Measurements from ENCODE around the gene BEAN1. TPM values are rescaled to one million over a fixed set of nuclear protein-coding genes. Genes with fewer than 3 reads are reported as not detected.
"Not testable (repeated sequence)": the region's sequence is repeated elsewhere in the genome, so short reads cannot be mapped to it uniquely, and the experiment has no call there.

The BEAN1 gene
- total RNA-seq, 1 experiment from 2014 or later = not detected

DNA sequence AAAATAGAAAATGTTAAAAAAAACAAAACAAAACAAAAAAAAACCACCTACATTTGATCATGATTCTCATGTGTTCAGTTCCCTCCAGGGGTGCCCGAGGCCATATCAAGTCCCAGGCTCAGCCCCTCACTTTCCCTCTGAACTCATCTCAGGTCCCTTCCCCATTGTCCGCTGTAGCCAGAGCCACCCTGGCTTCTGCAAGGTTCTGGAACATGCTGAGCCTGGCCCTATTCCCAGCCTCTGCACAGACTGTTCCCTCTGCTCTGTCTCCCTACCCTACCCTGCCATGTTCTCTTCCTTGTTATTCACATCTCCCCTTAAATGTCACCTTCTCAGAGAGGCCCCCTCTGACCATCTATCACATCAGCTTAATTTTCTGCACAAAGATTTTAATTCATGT is 75.9 kb downstream of the BEAN1 start:
- no peak for DNase-seq (ENCODE audit: low read depth)

DNA sequence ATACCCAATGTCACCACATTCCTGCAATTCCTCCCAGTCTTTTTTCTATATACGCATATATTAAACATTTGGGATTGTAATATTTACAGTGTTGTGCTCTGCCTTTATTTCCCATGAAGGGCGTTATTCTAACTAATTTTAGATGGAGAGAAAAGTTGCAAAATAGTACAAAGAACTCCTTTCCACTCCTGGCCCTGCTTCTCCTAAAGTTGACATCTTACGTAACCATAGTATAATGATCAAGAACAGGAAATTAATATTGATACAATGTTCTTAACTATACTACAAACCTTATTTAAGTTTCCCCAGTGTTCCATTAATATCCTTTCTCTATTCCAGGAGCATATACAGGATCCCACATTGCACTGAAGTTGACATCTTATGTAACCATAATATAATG is 76.5 kb downstream of the BEAN1 start:
- no peak for DNase-seq (ENCODE audit: low read depth)

DNA sequence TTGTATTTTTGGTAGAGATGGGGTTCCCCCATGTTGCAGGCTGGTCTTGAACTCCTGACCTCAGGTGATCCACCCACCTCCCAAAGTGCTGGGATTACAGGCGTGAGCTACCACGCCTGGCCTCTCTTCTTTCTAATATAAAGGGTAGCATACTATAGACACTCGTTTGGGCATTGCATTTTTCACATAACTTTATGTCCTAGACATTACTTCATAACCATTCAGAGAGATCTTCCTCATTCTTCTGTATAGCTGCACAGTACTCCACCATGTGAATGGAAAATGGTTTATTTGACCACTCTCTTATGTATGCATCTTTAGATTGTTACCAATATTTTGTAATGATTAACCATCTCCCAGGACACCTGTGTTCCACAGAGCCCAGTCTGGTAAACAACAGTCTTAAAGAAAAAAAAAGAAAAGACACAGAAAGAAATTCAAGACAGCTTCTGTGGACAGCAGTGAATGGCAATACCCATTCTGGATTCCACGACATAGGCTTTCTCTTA is 80.7 kb downstream of the BEAN1 start:
- DNase-seq (ENCODE audit: low read depth) = no peak

DNA sequence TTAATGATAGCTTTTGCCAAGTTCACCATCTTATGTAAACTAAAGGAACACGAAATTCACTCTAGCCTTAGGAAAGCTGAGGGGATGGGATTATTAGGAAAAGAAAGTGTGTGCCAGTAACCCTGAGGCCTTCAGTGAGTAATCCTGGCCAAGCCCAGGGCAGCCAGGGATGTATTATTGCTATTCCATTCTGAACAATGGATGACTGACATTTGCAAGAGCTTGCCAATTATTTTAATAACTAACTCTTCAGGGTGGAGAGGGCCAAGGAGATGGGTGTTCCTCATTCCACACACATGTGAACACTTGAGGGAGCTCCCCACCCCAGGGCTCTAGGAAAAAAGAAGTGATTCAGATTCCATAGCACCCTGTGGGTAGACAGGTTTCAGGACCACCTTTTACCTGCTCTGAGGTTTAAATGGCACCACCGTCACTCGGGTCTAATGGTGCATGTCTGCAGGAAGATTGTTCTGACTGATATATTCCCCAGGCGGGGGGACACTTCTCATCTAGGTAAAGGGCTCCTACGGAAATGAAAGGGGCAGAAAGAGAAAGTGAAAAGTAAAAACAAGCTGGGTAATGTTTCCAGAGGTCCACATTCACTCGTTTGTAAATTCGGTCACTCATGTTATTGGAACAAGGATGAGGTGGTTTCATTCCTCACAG is 81.3 kb downstream of the BEAN1 start:
- DNase-seq (ENCODE audit: low read depth) = peak; percentile 28

DNA sequence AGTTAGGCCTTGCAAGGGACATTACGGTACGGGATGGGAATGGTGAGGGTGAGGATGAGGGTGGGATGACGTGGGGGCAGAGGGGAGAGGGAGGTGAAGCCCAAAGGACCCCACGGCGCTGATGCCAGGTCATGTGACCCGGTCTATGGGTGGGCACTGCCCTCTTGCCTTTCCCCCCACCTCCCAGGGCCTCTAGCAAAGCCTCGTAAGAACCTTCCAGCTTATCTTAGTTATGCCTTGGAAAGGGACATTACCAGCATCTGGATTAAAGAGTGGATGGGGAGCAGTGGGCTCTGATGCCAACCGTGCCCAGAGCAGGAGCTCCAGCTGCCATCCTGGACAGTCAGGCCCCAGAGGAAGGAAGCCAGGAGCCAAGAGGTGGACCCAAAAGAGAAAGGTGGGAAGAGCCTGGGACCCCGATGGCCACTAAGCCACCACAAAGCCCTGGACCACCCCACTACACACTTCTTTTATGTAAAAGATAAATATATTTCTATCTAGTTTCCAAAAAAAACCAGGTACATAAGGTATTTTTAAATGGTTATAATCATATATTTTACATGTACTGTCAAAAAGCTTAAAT is 81.9 kb downstream of the BEAN1 start:
- no peak for DNase-seq (ENCODE audit: low read depth)

DNA sequence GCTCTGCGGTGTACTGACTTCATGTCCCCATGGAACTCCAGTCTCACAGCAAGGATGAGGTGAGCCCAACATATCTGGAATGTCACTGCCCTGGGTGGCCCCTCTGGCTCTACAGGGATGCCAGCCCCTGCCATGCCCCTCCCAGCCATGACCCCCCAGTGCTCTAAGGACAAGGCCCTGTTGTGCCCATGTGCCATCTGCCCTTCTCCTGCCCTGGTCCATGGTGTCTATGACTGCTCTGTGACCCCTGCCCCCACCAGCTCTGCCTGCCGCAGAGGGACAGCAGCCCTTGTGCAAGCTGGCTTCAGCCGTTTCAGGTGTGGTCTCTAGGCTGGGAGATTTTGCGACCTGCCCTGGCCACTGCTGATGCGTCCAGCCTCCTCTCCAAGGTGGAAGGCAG is 82.5 kb downstream of the BEAN1 start:
- no peak for DNase-seq (ENCODE audit: low read depth)

DNA sequence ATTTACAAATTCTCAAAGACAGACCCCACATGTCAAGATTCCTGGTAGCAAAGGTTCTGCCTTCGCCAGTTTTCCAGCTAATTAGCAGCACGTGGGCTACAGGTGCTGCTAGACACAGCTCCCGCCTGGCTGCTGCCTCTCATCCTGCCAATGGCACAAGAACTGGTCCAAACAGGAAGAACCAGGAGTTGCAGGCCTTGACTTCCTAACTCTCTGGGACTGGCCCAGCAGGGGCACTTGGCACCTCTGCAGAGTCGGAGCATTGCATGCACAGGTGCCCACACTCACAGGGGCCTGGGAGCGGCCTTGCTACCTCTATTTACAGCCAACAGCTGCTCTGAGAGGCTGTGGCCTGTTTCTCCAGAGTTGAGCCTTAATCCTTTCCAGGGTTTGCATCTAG is 83.2 kb downstream of the BEAN1 start:
- DNase-seq (ENCODE audit: low read depth) = no peak

DNA sequence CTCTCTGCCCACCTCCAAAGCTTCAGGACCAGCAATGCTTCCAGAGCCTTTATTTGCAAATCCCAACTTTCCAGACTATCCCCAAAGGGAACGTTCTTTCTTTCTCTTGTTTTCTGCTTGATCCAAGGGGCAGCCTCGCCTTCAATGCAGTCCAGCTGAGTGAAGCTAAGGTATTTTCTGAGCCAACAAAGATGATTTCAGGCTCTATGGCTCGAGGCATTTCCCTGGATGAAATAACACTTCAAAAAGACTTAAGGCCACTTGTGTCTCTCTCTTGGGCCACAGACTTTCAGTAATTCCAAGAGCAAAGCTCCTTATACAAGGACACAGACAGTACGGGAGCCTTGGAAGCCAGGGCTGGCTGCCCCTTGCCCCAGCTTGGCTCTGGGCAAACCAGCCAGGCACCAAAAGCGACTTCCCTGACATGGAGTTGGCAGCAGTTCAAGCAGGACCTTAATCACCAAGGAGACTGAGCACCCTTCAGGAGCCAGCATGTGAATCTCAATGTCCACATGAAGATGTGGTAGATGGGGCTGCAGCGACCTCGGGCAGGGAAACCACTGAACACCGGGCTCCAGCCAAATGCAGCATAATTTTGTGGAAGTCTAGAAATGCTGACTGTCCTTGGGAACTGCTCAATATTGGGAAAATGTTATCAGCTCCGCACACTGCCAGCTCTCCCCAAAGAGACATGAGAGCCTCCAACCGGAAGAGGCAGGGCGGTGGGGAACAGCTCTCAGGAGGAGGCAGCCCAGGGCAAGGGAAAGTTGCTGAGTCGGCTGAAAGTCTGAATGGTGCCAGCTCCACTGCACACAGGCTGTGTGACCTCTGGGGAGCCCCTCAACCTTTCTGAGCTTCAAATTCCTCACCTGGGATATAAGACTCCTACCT is 83.9 kb downstream of the BEAN1 start:
- DNase-seq (ENCODE audit: low read depth) = no peak

DNA sequence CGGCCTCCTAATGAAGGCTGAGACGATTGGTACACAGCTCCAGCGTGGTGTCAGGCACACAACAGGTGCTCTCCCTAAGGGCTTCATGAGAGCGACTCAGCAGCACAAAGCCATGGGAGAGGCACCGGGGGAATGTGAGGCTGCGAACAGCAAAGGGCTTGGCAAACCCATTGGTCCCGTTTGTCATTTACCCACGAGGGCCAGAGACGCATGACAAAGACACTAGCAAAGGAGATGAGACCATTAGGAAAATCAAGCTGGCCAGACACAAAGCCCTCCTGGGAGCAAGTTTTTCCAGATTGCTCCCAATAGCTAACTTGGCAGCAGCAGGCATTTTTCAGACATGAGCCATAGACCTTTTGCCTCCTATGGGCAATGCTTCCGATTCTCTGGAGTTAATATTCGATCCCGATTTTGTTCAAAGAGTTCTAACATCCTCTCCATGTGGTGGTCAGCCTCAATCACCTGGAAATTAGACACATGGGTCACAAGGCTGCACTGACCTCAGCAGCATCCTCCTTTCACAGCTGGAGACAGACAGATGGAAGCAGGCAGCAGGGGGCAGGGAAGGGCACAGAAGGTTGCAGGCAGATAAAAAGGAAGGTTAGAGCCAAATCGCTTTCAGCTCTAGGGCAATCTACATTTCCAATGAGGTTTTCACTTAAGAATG is 84.6 kb downstream of the BEAN1 start:
- peak; percentile 50 for DNase-seq (ENCODE audit: low read depth)

DNA sequence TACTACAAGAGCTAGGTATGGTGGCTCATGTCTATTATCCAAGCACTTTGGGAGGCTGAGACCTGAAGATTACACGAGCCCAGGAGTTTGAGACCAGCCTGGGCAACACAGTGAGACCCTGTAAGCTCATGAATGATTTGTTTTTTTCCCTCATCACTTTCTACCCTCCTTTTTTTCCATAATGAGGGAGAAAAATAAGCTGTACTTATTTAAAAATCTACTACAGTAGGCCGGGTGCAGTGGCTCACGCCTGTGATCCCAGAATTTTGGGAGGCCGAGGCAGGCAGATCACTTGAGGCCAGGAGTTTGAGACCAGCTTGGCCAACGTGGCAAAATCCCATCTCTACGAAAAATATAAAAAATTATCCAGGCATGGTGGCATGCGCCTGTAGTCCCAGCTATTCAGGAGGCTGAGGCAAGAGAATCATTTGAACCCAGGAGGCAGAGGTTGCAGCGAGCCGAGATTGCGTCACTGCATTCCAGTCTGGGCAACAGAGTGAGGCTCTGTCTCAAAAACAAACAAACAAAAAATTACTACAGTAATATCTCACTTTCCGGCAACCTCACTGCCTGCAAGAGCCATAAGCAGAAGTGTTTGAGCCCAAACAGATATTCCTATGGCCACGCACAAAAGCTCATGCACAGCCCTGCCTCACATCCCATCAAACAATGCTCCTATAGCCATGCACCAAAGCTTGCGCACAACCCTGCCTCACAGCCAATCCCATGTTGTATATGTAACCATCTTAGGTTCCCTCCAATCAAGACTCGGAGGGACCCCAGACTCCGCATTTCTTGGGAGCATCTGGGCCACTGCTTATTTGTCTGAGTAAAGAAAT is 85.4 kb downstream of the BEAN1 start:
- no peak for DNase-seq (ENCODE audit: low read depth)

DNA sequence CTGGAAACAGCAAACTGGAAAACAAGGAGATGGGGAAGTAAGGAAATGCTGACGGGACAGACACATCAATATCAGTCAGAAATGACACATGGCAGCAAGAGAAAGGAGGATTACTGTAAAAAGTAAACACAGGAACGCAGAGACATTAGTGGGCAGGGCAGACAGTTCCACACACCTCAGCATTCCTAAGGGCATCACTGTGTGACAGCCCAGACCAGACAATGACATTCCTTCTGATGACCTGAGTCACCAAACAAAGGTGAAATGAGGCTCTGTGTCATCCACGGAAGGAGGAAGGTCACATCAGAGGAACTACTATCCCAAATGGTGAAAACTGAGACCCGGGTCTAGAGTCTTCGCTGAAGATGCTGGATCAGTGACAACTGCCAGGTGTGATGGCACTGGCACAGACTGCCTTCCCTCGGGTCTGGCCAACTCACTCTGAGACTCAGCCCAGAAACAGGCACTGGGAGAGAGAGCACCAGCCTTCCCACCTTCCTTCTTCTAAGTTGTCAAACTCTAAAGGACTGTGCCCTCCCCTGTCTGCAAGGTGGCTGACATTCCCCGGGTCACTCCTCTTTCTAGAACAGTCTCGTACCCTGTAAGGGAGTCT is 86.1 kb downstream of the BEAN1 start:
- no peak for DNase-seq (ENCODE audit: low read depth)

DNA sequence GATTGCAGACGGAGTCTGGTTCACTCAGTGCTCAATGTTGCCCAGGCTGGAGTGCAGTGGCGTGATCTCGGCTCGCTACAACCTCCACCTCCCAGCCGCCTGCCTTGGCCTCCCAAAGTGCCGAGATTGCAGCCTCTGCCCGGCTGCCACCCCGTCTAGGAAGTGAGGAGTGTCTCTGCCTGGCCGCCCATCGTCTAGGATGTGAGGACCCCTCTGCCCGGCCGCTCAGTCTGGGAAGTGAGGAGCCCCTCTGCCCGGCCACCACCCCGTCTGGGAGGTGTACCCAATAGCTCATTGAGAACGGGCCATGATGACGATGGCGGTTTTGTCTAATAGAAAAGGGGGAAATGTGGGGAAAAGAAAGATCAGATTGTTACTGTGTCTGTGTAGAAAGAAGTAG is 87.3 kb downstream of the BEAN1 start:
- DNase-seq (ENCODE audit: low read depth) = not testable (repeated sequence)

DNA sequence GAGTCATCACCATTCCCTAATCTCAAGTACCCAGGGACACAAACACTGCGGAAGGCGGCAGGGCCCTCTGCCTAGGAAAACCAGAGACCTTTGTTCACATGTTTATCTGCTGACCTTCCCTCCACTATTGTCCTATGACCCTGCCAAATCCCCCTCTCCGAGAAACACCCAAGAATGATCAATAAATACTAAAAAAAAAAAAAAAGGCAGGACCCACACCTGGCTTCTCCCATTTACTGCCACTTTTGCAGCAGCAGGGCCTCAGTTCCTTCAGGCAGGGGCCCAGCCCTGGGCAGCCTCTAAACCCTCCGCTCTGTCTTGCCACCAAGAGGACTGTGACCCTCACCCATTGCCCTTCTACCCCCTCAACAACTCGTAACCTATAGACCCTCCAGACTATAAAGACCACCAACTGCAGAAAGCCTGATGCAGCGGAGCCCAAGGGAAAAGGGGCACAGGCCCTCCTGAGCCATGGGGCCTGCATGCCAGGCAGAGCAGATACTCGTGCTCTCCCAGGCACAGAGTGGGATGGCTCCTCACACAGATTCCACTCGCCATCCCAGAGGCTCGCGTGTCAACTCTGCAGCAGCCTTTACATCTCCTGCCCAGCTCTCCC is 88.0 kb downstream of the BEAN1 start:
- DNase-seq (ENCODE audit: low read depth) = not testable (repeated sequence)

DNA sequence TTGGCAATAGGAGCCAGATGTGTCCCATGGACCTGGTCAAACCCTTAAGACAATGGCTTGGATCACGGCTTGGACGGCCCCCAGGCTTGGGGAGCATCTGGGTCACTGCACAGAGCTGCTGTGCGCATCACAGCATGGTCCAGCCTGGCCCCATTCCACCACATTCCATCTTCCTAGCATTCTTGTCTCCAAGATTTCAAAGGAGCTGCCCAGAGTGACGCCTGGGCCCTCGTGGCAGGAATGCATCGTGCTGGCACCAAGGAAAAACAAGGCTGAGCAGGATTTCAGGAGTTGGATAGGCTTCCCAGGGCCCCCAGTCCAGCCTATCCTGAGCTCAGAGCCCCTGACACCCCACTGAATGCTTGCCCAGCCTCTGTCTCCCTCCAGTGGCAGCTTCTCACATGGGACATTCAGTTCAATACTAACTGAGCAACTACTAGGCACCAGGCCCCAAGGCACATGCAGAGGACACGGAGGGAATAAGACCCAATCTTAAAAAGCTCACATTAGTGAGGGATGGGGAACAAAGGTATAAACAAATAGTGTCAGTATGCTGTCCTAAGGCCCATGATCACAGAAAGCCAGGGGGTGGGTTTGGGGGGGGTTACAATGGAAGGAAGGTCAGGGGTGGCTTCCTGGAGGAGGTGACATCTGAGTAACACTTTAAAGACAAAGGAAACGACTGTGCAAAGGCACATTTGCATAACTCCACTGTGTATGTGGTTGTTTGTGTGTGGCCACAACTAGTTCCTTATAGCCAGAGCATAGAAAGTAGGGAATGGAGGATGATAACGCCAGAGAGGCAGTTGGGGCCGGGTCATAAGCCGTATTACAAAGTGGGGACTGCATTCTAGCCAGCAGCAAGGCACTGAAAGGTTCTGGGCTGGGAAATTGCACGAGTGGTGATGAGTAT is 88.8 kb downstream of the BEAN1 start:
- DNase-seq (ENCODE audit: low read depth) = peak; percentile 25

DNA sequence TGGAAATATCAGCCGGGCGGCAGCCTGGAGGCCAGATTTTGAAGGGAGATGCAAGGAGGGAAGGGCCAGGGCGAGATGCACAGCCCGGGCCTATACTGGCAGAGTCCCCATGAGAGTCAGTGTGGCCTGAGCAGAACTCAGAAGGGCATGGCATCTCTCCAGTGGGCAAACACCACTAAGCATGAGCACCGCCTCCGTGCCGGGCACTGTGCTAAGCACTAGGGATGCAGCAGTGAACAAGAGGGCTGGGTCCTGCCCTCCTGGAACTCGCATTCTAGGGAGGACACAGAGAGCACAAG is 89.4 kb downstream of the BEAN1 start:
- DNase-seq (ENCODE audit: low read depth) = no peak

DNA sequence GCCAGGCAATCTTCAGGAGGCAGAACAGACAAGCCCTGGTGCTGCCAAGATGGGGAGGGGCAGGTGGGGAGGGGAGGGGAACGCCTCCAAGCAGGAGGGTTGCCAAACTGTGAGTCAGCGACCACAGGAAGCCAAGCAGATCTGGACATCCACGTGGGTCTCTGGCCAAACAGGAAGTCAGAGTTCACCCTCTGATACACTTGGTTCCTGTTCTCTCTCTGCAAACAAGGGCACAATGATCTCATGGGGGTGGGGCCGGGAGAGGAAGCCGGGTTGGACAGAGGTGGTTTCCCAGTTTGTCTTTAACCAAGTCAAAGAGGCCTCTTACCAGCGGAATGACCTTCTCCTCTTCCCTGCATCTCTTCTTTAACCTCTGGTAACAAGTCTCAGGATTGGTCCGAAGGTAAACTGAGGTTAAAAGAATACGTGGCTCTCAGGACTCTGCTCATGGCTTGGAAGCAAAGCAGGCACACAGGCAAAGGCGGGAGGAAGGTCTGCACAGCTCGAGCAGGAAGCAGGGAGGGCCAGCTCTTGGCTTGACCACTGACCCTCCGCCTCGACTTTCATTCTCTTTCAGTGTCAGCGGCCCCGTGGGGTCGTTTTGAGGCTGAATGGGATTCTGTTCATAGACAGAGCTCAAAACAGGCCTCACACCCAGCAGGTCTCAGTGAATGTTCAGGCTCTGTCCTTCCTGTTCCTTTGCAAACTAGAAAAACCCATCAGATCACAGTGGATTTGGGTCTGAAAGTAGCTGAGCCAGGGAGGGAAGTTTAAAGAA is 89.9 kb downstream of the BEAN1 start:
- peak; percentile 98 for DNase-seq (ENCODE audit: low read depth)

DNA sequence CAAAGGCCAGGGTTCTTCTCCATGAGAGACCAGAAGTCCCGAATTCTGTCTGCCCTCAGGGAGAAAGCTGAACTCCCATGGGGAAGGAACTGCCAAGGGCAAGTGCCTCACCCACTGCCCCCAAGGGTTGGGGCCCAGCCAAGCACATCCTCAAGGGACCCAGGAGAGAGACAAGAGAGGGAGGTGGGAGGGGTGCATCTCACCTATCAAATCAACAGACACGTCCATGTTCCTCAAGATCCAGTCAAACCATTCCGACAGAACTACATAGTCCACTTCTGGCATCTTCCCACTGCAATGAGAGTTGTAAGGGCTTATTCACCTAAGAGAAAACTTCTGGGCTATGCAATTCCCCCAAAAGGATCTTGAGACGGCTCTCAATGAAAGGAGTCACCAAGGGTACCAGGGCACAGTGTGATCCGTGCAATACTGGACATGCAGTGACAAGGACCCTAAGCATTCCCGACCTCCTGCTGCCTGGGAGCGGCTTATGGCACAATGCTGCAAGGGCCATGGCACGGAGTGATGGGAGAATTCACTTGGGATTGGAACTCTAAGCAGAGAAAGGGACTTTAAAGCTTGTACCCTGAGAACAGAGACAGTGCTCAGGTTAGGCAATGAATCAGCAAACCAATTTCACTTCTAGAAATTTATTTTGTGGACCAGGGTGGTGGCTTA is 90.6 kb downstream of the BEAN1 start:
- DNase-seq (ENCODE audit: low read depth) = no peak
